Measurements from ENCODE around the gene B3GALT5.
"Not testable (repeated sequence)": the region's sequence is repeated elsewhere in the genome, so short reads cannot be mapped to it uniquely, and the experiment has no call there.

B3GALT5 gene, protein sequence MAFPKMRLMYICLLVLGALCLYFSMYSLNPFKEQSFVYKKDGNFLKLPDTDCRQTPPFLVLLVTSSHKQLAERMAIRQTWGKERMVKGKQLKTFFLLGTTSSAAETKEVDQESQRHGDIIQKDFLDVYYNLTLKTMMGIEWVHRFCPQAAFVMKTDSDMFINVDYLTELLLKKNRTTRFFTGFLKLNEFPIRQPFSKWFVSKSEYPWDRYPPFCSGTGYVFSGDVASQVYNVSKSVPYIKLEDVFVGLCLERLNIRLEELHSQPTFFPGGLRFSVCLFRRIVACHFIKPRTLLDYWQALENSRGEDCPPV

DNA sequence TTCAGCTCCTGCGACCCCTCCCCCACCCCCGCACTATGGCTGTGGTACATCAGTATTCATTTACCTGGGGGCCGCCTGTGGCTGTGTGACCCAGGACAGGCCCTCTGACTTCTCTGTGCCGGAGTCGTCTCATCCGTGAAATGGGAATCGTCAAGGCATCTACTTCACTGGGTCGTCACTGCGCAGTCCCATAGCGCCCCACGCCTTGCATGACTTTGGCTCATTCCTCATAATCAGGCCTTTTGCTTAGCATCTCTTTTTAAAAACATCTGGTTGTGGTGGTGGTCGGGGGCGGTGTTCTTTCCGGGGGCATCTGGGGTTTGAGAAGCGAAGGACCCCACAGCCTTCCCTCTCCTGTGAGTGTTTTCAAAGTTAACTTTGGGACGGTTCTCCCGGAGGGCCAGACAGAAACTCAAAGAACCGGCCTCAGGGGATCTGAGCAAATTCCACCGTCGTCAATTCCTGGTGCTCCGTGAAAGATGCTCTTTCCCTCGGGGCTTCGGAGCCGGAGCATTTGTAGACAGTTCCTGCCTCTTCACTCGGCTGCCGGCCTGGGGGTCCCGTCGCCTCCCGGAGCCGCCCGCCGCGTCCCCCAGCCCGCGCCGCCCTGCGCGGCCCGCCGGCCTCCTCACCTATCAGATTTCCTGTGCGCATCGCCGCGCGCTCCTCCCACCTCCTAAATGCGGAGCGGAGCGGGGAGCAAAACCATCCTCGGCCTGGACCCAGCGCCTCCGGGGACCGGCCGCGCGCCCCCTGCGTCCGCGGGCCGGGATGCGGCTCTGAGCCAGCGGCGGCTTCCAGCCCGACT is at the start of gene B3GALT5:
TSS of gene B3GALT5 (plus strand) at position 708 of the 808 bp plus-strand sequence. CDS start 47,620 bp downstream, outside the sequence.
- DNase-seq: no peak

DNA sequence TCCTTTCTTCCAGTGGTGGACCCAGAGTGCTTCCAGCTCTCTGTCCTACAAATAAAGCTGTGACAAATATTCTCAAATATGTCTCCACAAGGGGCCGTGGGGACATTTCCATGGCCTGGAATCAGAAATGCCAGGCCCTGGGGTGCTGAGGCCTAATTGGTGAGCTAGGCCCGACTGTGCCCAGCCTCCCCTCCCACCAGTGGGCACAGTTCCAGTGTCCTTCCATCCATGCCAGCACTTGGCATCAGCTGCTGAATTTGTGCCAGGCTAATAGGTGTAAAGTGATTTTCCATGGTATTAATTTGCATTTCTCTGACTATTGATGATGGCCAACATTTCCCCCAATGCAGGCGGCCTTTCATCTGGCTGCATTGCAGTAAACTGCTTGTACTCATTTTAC is 48.5 kb upstream of the B3GALT5 start:
- DNase-seq: no peak

GRCh38 chr21:39567180-39567972 is 45.4 kb upstream of the B3GALT5 start:
- no peak for DNase-seq

DNA sequence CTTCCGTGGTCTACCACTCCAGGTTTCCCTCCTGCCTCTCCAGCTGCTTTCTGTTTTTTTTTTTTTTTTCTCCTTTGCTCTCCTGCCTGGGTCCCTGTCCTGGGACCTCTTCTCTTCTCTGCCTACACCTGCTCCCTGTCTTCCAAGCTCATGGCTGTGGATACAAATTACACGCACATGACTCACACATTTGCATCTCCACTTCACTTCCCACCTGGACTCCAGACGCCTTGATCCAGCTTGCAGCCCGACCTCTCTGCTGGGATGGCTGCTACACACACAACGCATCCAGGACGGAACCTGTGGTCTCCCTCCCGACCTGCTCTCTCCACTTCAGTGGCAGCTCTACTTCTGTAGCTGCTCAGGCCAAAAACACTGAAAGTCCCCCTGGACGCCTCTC is 44.4 kb upstream of the B3GALT5 start:
- DNase-seq: no peak

GRCh38 chr21:39575775-39576174 is 37.0 kb upstream of the B3GALT5 start:
- DNase-seq: no peak

DNA sequence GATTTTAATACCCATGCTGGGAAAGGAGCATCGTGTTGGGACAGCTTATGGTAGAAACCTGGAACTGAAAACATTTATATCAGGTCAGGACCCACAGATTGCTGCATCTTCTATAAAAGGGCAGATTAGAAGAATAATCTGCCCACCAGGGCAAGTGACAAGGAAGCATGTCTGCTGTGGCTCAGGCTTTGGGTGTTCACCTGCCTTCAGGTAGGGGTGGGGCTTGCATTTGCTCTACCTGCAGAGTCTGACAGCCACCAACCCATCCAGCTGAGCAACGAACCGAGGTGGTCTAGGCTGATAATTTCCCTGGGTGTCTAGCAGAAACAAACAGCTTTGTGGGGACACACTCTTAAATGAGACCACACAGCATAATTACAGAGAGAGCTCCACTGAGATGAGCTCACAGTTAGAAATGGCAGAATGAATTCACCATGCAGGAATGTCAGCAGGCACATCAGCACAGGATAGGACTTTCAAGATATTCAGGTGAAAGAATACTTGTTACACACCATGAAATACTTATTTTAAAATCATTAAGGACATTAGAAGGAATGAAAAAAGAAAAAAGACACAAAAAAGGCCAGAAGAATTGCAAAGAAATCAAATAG is 36.1 kb upstream of the B3GALT5 start:
- DNase-seq: no peak

DNA sequence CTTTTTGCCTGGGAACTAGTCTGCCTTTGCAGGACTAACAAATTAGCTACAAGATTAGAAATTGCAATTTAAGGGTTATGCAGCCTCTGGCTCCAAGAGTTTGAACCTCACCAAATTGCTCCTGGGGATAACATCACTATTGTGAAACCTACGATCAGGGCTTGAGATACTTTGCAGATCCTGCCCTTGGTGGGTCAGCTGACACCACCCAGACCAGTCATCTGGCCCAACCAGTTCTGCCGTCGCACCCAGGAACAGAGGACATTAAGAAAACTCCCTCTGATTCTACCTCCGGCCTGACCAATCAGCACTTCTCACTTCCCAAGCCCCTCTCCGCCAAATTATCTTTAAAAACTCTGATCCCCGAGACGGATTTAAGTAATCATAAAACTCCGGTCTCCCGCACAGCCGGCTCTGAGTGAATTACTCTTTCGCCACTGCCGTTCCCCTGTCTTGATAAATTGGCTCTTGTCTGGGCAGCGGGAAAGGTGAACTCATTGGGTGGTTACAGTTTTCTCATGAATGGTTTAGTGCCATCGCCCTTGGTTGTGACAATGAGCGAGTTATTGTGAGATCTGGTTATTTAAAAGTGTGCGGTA is 32.9 kb upstream of the B3GALT5 start:
- DNase-seq: no peak

- no peak for DNase-seq
These were observed 32.0 kb upstream of the B3GALT5 start for GRCh38 chr21:39580744-39581143.

- no peak for DNase-seq
These were observed 31.3 kb upstream of the B3GALT5 start for GRCh38 chr21:39581414-39581813.

- no peak for DNase-seq
These were observed 30.0 kb upstream of the B3GALT5 start for GRCh38 chr21:39582749-39583148.

DNA sequence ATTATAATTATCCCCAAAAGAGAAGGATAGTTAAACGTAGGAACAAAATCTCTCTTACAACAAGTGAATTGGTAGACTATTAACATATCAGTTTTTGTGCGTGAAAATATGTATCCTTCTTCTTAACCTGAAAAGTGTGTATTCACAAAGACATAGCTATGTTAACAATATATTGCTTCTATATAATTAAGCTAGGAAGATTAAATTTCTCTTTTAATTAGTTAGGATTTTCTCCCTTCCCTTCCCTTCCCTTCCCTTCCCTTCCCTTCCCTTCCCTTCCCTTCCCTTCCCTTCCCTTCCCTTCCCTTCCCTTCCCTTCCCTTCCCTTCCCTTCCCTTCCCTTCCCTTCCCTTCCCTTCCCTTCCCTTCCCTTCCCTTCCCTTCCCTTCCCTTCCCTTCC is 29.2 kb upstream of the B3GALT5 start:
- DNase-seq: not testable (repeated sequence)

GRCh38 chr21:39587376-39587775 is 25.4 kb upstream of the B3GALT5 start:
- DNase-seq: no peak

- DNase-seq: no peak
These were observed 23.9 kb upstream of the B3GALT5 start for GRCh38 chr21:39588884-39589283.

DNA sequence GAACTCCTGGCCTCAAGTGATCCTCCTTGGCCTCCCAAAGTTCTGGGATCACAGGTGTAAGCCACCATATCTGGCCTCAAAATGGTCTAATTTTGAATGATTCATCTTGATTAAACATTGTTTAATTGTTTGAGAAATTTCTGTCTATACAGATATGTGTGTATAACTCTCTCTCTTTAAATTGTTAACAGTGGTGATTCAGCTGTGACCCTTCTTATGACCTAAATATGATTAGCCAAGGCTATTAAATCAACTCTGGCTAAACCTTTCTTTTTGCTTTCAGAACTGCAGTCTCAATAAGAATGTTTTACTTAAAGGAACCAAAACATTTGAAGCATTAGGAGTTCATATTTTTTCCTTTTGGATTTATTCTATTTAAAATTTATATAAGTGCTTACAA is 19.2 kb upstream of the B3GALT5 start:
- no peak for DNase-seq

- no peak for DNase-seq
These were observed 17.3 kb upstream of the B3GALT5 start for GRCh38 chr21:39595465-39595864.

DNA sequence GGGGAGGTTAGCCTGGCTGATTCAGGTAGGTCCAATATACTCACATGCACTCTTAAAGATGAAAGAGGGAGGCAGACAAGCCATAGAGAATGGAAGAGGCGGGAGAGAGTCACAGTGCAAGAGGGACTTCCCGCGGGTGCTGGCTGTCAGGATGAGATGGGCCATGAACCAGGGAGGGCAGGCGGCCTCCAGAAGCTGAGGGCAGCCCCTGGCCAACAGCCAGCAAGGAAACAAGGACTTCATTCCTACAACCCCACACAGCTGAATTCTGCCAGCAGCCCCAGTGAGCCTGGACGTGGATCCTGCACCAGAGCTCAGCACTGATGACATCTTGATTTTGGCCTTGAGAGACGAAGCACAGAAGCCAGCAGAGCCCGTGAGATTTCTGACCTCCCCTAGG is 15.1 kb upstream of the B3GALT5 start:
- no peak for DNase-seq

DNA sequence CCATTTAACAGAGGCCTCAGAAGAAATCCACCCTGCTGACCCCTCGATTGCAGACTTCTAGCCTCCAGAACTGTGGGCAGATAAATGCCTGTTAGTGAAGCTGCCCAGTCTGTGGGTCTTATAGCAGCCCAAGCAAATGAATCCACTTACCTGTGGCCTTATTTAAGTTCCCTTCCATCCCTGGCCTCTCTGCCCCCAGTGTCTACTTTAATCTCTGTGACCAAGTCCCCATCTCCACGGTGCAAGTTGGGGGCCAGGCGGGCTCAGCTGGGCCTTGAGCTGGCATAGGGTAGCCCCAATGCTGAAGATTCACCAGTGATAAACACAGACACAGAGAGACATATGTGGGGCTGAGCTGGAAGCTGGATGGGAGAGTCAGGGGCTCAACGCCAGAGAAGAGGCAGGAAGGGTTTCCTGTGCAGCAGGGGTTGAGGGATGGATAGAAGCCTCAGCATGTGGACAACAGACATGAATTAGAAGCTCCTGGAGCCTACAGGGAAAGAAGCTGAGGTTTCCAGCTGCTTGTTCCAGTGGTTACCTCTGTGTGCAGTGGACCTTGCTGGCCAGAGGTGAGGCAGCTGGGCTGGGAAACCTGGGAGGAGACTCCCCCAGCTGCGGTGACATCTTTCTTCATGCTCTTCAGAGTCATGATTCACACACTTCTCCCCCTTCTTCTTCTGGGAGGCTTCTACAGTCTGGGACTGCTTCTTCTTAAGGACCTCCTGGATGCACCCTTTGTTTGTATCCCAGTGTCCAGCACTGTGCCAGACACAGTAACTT is 13.4 kb upstream of the B3GALT5 start:
- DNase-seq: no peak

DNA sequence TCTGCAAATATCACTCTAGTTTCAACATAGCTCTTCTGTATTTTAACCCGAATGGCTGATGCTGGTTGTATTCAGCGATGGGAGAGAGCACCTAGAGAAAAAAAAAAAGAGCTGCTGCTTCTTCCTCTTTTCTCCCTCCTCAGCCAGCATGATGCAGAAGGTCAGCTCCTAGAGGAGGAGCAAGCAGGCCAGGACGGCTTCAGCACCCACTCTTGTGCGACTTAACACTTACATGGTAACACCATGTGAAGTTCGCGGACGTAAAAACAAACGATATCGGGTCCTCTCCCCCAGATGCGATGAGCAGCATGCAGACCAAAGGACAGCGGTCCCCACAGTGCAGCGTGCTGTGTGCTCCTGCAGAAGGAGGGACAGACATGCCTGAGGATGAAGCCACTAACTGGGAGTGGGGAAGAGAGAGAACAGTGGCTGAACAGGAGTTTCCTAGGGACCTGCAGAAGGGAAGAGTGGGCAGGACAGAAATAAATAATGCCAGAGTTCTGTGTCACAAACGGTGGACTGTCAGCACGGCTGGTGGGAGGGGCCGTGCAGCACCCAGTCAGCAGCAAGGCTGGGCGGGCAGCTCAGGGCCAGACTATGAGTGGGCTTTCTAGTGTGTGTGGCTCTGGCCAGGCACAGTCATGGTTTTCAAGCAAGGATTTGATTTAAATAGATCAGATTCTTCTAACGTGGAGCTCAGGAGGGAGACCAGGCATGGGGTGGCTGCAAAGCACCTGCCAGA is 11.4 kb upstream of the B3GALT5 start:
- DNase-seq: no peak

GRCh38 chr21:39602076-39602689 is 10.6 kb upstream of the B3GALT5 start:
- no peak for DNase-seq

GRCh38 chr21:39602793-39603192 is 9.9 kb upstream of the B3GALT5 start:
- no peak for DNase-seq

DNA sequence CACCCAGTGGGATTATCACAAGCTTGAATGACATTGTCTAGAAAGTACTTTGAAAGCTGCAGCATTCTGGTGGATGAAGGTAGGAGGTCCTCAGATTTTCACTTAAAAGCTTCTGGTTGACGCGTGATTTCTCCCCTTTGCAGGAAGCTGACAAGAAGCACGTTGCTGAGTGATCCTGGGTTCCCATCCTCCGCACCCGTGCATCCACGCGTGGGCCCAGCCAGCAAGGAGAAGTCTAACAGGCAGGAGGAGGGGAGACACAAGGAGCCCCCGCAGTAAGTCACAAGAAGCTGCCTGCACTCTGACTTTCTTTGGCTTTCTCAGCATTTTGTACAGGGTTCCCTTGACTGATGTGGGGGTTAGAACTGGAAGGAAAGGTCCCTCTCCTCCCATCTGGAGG is 7.8 kb upstream of the B3GALT5 start:
- no peak for DNase-seq

Data from activated effector memory CD4-positive, alpha-beta T cell treated with anti-CD3 and anti-CD28 coated beads, Interleukin-2, amount 50 U/mL, for 16 hours (primary cell).